Measurements from ENCODE around the gene OTUD4.

GRCh38 chr4:145186729-145187128, 6.3 kb upstream of the OTUD4 start:
- TF ChIP-seq RXRA (IDR thresholded peaks at IDR 0.05) (no peak), TAF1 (conservative IDR thresholded peaks at IDR 0.05) (no peak), CTCF (IDR thresholded peaks at IDR 0.05; ENCODE audit: low read depth, low read length, missing input control) (no peak), RAD21 (IDR thresholded peaks at IDR 0.05) (no peak), EGR1 (IDR thresholded peaks at IDR 0.05; ENCODE audit: low read depth in 2 of 2) (no peak), JUND (IDR thresholded peaks at IDR 0.05) (no peak), MAX (IDR thresholded peaks at IDR 0.05) (no peak)
